ENCODE results near the gene PTP4A2.

The PTP4A2 gene

DNA sequence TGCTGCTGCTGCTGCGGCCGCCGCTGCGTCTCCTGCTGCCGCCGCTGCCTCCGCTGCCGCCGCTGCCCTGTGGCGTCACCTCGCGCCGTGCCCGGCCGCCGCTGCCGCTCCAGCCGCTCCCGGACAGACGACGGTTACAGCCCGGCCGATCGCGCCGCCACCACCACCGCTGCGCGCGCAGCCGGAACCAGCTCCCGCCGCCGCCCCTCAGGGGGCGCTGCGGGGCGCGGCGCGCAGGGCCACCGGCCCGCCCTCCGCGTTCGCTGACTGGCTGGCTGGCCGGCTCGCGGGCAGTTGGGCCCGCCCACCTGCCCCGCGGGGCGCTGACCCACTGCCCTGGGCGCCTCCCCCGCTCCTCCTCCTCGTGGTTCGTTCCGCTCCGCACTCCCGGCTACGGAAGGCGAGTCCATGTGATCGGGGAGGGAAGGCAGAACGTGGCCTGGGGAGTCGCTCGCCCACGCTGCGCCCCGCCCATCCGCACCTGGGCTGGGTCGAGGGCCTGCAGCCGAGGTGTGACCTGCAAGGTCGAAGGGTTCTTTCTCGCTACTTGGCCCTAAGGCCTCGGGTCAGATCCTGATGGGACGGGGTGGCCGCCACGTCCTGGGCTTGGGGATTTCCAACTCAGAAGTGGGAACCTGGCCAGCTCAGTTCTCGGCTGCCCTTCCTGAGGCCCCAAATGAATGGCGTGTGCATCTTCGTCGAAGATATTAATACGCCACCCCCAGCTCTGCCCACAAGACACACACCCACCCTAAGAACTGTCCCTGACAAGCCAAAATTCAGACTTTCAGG lies at the start of gene PTP4A2:
PTP4A2 (minus strand) TSS at position 185 of the 792 bp plus-strand sequence. CDS start 19,303 bp downstream, outside the sequence.
- DNase-seq: peak; percentile 84 to 98 (median 89)
- intact Hi-C loops (cut with DNase I): loop anchor here (1.0 to 10.0 kb wide), 3 partner anchors 75 to 144 kb away; partner anchors contain the start of gene KHDRBS1

DNA sequence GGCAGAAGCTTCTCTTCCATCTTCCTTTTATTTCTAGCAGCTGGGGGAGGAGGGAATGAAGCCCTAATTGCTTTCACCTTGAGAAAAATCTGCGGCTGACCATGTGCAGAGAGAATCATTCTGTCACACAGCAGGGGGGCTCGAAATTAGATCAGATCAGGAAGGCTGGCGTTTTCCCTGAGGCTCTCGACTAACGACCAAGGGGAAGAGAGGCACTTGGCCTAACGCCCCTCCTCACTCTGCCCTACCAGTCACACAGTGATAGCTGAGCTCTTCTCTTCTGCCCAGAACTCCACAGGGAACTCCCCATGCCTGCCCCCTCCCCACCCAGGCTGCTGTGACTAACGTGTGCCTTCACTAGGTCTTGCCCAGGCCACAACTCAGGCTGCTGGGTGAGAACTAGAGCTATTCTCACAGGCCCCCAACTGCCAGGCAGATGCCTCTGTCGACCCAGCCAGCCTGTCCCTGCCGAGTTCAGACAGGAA lies 49.0 kb upstream of the PTP4A2 start:
- intact Hi-C loops (cut with DNase I): no loop called here
- DNase-seq: no peak

DNA sequence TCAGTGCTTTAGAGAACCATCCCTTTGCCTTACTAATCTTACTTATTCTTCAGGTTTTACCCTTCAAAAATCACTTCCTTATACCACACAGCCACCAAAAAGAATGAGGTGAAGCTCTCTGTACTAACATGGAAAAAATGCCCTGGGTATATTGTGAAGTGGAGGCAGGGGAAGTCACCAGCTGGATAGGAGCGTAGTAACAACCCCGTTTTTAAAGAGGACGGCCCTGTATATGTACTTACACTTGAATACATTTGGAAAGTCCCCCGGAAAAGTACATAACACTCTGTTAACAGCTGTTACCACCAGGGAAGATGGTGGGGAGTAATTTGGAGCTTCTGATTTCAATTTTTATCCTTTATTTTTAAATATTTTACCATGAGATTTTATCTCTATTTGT lies 47.3 kb upstream of the PTP4A2 start:
- DNase-seq: no peak
- intact Hi-C loops (cut with DNase I): no loop called here

DNA sequence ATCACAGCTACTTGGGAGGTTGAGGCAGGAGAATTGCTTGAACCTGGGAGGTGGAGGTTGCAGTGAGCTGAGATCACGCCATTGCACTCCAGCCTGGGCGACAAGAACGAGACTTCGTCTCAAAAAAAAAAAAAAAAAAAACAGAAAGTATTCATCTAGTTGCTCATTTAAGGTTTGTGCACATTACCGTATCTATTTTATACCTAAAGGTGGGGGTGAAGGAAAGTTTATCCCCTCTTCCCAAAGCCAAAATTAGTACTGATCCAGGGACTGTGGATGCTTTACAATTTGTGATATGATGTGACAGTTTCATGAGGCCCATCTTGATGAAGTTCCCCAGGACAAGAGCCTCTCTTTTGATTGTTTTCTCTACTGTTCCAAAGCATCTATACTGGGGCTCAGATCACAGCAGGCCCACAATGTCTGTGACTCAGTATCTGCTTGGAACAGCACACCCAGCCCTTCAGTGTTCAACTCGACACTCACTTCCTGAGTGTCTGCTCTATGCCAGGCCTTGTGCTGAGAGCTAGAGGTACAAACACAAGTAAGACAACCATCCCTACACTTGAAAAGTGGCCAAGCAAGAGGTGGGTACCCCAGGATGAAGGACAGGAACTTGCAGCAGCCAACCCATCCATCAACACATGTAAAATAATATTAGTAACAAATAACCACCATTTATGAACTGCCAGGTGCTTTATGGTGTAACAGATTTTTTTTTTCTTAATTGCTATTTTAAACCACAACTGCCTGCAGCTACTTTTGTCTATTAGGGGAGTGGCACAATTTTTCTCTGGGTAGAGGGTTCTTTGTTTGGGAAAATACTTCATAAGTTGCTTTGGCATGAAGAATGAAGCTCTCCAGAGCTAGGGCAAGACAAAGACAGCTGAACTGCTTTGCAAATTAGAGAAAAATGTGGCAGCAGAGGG lies 46.5 kb upstream of the PTP4A2 start:
- intact Hi-C loops (cut with DNase I): no loop called here
- DNase-seq: no peak

DNA sequence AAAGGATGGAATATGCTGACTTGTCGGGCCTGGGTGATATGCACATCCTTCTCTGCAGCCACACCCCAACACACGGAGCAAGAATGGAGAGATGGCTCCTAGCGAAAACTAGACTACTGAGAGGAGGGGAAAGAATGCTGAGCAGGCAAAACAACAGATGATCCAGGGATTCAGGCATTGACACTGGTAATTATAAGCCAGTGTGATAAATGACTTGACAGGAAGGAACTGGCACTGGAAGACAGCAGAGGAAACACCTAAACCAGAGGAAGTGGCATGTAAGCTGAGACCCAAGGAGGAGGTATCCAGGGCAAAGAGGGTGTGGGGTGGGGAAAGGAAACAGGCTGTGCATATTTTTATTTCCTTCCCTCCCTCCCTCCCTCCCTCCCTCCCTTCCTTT lies 43.8 kb upstream of the PTP4A2 start:
- intact Hi-C loops (cut with DNase I): no loop called here
- DNase-seq: no peak

DNA sequence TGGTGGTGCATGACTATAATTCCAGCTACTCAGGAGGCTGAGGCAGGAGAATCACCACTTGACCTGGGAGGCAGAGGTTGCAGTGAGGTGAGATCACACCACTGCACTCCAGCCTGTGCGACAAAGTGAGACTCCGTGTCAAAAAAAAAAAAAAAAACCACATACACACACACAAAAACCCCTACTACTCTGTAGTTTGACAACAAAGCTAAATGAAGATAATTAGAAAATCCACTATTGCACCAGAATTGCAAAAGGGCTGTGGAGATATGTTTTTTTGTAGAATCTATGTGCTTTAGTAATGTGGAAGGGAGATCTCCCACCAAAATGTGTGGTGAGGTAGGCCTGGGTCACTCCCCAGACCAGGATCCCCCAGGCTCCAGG lies 43.3 kb upstream of the PTP4A2 start:
- no peak for DNase-seq
- intact Hi-C loops (cut with DNase I): no loop called here

DNA sequence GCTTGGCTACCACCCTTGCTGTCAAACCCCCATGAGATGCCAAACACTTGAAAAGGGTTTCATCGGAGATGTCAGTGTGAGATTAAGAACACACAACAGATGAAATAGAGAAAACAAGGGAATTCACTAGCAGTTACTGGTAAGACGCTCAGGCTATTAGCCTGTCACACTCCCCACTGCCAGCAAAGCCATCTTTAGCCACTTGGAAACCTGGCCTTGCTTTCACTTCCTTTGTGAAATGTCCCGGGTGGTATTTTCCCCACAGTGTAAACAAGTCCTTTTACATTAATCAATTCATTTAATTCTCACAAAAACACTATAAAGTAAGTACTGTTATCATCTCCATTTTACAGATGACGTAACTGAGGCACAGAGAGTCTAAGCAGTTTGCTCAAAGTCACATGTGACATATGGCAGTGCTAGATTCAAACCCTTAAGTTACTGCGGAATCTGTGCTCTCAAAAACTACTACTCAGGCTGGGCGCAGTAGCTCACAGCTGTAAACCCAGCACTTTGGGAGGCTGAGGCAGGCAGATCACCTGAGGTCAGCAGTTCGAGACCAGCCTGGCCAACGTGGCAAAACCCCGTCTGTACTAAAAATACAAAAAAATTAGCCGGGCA lies 42.8 kb upstream of the PTP4A2 start:
- DNase-seq: peak in 1 of 10 donors; percentile 12
- intact Hi-C loops (cut with DNase I): no loop called here

DNA sequence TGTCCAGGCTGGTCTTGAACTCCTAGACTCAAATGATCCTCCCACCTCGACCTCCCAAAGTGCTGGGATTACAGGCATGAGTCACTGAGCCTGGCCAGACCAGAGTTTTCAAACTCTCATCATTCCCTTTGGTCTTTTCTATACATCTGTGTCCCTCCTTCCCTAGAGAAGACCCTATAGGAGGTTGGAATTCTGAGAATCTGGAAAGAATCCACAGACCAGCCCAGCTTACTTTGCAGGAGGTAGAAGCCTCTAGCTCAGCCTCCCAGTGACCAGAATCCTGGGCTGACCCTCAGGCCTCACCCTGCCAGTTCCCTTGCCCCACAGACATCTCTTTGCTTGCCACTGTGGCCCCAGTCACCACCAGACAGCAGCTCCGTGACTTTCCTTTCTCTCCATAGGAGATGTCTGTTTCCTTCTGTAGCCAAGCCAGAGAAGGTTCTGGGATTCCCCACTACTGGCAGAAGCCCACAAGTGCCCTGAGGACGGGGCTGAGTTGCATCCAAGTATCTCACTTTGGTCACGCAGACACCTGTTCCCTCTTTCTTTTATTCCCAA lies 40.8 kb upstream of the PTP4A2 start:
- intact Hi-C loops (cut with DNase I): no loop called here
- peak in 1 of 10 donors; percentile 59 for DNase-seq

DNA sequence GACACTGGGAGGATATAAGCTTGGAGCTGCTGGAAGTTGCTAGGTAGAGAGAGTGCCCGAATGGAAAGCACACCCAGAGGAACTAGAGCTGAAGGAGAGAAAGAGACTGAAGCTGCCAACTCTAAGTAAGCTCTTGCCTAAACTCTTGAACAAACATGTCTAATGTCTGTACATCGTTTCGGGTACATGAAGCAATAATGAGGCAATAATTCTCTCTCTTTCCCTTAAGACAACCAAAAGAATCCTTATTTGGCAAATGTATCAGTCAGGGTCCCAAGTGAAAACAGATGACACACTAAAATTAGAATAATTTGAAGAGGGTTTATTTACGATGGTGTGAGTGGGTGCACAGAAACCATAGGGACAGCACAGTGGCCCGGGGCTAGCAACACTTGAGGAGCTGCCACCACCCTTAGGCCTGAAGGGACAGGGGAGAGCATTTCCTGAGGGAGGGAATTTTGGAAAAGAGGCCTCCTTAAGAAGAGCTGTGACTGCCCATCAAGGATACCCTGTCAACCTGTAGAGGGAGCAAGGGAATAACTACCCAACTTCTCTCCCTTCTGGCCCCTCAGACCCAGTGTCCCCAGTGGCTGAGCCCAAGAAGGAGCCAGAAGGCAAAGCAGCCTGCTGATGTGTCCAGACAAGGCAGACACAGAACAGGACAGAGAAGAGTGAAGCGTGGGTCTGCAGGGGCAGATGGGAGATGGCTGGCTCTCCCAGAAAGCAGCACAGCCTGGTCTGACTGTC lies 39.4 kb upstream of the PTP4A2 start:
- peak in 1 of 10 donors; percentile 52 for DNase-seq
- intact Hi-C loops (cut with DNase I): no loop called here

DNA sequence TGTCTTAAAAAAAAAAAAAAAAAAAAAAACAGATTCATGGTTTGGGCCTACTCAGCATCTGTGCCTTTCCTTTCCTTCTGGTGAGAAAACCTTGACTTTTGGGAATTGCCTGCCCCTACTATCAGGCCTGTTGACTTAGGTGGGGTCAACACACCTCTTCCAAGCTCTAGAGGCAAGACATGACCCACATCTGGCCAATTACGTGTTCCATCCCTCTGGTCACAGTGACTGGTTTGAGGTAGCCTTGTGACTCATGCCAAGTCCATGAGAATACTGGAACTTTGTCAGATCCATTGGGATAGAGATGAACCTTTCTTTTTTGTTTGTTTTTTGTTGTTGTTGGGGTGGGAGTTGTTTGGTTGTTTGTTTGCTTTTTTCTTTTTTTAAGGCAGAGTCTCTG lies 38.2 kb upstream of the PTP4A2 start:
- intact Hi-C loops (cut with DNase I): no loop called here
- peak in 1 of 10 donors; percentile 2 for DNase-seq

DNA sequence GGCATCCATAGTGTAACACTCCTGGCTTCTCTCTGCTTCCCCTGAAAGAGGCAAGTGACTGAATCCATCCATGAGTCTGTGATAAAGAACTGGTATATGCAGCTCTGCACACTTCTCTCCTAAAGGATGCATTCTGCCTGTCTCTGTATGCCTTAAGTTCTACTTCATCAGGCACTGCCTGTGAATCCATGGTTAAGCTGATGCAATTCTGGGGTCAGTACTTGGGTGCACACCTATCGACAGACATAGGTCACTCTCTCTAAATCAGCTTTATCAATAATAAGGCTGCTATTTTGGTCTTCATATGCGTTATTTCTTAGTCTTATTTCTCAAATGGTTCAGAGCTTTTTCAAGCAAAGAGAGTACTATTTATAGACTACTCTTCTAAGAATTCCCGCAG lies 32.7 kb upstream of the PTP4A2 start:
- intact Hi-C loops (cut with DNase I): no loop called here
- no peak for DNase-seq

DNA sequence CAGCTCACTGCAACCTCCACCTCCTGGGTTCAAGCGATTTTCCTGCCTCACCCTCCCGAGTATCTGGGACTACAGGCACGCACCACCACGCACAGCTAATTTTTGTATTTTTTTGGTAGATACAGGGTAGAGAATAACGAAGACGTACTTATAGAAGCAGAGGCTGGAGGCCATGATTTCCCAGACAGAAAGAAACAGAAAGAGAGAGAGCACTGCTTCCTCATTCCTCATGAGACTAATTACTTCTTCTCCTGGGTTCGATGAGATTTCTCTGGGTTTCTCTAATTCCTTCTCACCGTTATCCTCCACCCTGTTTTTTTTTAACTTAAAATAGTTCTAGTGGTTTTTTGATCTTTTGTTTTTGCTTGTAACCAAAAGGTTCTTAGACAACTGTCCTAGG lies 23.4 kb upstream of the PTP4A2 start:
- no peak for DNase-seq
- intact Hi-C loops (cut with DNase I): loop anchor here (5.0 kb wide), 1 partner anchor 199 kb away; the partner anchor contains the start of gene ADGRB2

DNA sequence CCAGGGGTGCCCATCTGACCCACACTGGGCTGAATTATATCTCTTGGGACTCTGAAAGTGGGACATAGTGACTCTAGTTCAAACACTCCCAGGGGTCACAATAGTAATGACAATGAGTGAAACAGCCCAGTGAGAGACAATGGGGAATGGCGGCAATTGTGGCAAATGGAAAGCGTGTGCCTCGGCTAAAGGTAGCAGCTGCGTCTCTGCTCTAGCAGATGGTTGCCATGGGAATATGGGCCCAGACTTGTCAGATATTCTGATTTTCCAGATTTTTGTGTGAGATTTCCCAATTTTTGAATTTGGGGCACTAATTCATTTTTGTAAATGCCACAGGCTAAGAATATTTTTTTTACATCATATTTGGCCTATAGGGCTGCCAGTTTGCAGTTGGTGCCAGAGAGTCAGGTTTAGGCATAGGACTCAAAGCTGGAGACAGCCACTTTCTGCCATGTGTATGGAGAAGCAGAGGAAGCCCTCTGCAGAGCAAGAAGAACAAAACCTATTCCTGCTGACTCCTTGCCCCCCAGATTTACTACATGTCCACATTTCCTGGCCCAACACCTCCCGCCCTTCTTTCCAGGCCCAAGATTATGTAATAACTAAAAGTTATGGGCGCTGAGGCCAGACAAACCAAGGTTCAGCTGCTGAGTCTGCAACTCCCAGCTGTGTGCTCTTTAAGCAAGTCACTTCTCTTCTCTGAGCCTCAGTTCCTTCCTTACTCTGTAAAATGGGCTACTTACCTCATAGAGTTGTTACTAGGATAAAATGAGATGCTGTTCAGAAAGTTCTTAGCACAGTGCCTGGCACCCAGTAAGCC lies 21.6 kb upstream of the PTP4A2 start:
- no peak for DNase-seq
- intact Hi-C loops (cut with DNase I): loop anchor here (5.0 kb wide), 1 partner anchor 197 kb away; the partner anchor contains the start of gene ADGRB2

DNA sequence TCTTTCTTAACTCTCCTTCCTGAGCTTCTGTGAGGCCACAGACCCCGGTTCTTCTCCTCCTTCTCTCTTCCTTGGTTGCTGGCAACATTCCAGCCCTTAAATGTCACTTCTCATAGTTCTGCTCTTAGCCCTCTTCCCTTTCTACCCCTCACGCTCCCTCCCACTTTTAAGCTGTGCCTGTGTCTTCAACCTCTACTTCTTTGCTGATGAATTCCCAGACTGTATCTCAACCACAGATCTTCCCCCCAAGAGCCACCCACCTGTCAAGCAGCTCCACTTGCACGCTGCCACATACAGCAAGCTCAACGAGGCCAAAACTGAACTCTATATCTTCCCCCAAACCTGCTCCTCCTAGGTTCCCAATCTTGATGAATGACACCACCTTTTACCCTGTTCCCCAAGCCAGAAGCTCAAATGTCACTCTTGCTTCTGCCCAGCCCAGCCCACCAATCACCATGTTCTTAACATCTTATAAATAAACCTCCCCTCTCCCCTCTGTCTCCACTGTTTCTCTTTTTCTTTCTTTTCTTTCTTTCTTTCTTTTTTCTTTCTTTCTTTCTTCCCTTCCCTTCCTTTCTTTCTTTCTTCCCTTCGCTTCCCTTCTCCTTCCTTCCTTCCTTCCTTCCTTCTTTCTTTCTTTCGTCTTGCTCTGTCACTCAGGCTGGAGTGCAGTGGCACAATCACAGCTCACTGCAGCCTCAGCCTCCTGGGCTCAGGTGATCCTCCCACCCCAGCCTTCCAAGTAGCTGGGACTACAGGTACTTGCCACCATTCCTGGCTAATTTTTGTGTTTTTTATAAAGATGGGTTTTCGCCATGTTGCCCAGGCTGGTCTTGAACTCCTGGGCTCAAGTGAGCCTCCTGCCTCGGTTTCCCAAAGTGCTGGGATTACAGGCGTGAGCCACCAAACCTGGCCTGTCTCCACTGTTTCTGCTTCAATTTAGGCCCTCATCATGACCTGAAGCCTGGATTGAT lies 19.8 kb upstream of the PTP4A2 start:
- DNase-seq: no peak
- intact Hi-C loops (cut with DNase I): no loop called here

DNA sequence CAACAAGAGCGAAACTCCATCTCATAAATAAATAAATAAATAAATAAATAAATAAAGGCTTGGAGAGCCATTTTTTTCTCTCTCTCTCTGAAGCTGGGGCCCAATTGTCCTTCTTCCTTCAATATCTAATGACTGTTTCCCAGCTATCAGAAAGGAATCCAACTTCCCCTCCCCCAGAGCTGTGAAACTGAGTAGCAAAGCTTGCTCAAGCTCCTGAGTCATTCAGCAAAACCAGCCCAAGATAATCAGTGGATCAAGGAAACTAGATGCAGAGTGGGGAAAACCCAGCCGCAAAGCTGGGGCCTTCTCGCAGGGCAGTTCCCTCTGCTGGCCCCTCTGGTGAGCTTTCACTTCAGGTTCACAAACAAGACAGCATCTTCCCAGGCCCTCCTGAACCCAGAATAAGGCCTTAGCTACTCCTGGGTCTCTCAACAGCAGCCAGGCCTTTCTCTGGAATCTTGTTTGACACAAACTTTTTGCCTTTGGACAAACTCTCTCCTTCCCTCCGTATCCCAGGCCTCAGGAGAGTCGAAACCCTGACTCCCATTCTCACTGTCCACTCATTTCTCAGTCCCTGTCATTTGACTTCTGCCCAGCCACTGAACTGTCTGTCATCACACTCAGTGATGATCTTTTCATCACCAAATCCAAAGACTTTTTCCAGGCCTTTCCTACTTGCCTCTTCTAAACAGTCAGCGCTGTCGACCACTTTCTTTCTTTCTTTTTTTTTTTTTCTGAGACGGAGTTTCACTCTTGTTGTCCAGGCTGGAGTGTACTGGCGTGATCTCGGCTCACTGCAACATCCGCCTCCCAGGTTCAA lies 18.0 kb upstream of the PTP4A2 start:
- peak in 5 of 10 donors; percentile 17 to 83 (median 37) for DNase-seq
- intact Hi-C loops (cut with DNase I): no loop called here

DNA sequence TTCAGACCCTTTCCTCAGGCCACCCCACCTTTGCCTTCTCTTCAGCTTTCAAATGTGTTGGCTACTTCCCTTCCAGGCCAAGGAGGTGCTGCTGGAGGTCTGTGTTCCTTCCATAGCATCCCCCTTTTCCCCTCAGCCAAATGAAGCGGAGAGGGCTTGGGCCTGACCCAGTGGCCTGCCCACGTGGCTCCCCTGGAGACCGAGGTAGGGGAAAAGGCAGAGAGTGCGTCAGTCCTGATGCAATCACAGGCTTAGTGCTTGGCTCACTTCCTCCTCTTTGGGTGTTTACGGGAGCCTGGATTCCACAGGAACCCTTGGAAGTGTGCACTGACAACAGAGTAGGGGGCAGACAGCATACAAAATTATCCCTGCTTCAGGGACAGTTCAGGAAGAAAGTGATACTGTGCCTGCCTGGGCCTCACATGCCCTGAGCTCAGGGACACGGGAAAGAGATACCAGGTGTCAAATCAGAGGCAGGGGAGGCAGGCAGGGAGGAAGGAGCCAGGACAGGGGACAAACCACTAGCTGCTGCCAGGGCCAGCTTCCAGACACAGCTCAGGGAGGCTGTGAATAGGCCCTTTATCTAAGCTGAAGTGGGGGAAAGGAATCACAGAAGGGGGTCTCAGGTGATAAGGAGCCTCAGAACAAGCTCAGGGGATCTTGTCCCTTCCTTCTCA lies 16.6 kb upstream of the PTP4A2 start:
- intact Hi-C loops (cut with DNase I): no loop called here
- DNase-seq: peak in 5 of 10 donors; percentile 27 to 87 (median 43)

Measured in posterior cingulate gyrus (tissue), 11 donors.